ENCODE measurements around the gene XKR3.
A peak's percentile ranks its signal among the peaks of the same experiment; 100 is the strongest.

Gene XKR3

GRCh38 chr22:16845465-16845864 is 20.3 kb upstream of the XKR3 start:
- no peak for DNase-seq (ENCODE audit: low read depth)
- no peak overlapping the region for H3K4me3 ChIP-seq (ENCODE audit: control insufficient read depth, low read depth, low read length)
- TF ChIP-seq, protein P1, sequence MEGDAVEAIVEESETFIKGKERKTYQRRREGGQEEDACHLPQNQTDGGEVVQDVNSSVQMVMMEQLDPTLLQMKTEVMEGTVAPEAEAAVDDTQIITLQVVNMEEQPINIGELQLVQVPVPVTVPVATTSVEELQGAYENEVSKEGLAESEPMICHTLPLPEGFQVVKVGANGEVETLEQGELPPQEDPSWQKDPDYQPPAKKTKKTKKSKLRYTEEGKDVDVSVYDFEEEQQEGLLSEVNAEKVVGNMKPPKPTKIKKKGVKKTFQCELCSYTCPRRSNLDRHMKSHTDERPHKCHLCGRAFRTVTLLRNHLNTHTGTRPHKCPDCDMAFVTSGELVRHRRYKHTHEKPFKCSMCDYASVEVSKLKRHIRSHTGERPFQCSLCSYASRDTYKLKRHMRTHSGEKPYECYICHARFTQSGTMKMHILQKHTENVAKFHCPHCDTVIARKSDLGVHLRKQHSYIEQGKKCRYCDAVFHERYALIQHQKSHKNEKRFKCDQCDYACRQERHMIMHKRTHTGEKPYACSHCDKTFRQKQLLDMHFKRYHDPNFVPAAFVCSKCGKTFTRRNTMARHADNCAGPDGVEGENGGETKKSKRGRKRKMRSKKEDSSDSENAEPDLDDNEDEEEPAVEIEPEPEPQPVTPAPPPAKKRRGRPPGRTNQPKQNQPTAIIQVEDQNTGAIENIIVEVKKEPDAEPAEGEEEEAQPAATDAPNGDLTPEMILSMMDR (conservative IDR thresholded peaks at IDR 0.05; ENCODE audit: control insufficient read depth, insufficient read depth, low read depth, low read length): no peak

- DNase-seq (ENCODE audit: low read depth): no peak
- H3K4me3 ChIP-seq (ENCODE audit: control insufficient read depth, low read depth, low read length): no peak overlapping the region
- TF ChIP-seq, protein P1 (conservative IDR thresholded peaks at IDR 0.05; ENCODE audit: control insufficient read depth, insufficient read depth, low read depth, low read length): no peak
These were observed 19.3 kb upstream of the XKR3 start for GRCh38 chr22:16844529-16844928.

GRCh38 chr22:16838073-16838472 is 12.9 kb upstream of the XKR3 start:
- TF ChIP-seq, protein P1 (conservative IDR thresholded peaks at IDR 0.05; ENCODE audit: control insufficient read depth, insufficient read depth, low read depth, low read length): no peak
- H3K4me3 ChIP-seq (ENCODE audit: control insufficient read depth, low read depth, low read length): no peak overlapping the region
- peak; percentile 72 for DNase-seq (ENCODE audit: low read depth)

GRCh38 chr22:16834971-16835370 is 9.8 kb upstream of the XKR3 start:
- peak; percentile 17 for DNase-seq (ENCODE audit: low read depth)
- TF ChIP-seq, protein P1 (conservative IDR thresholded peaks at IDR 0.05; ENCODE audit: control insufficient read depth, insufficient read depth, low read depth, low read length): no peak
- no peak overlapping the region for H3K4me3 ChIP-seq (ENCODE audit: control insufficient read depth, low read depth, low read length)

- TF ChIP-seq, protein P1 (conservative IDR thresholded peaks at IDR 0.05; ENCODE audit: control insufficient read depth, insufficient read depth, low read depth, low read length): no peak
- H3K4me3 ChIP-seq (ENCODE audit: control insufficient read depth, low read depth, low read length): no peak overlapping the region
- no peak for DNase-seq (ENCODE audit: low read depth)
These were observed 6.0 kb upstream of the XKR3 start for GRCh38 chr22:16831257-16831656.

DNA sequence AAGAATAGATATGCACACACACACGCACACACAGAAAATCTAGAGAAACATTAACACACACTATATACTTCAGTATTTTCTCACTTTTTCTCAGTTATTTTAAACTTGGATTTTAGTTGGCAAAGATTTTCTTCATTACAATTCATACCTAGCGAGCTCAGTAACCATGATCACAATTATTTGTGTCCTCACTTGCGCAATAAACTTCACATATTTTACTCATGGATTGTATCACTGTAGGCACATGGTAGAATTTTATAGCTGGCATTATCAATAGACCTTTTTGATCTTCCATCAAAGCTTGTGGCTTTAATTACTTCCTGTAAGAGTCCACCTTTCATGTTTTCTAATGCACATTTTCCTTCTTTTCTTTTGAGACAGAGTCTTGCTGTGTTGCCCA is 4.8 kb upstream of the XKR3 start:
- no peak overlapping the region for H3K4me3 ChIP-seq (ENCODE audit: control insufficient read depth, low read depth, low read length)
- no peak for DNase-seq (ENCODE audit: low read depth)
- TF ChIP-seq, protein P1 (conservative IDR thresholded peaks at IDR 0.05; ENCODE audit: control insufficient read depth, insufficient read depth, low read depth, low read length): no peak

GRCh38 chr22:16828876-16829275 is 3.7 kb upstream of the XKR3 start:
- DNase-seq (ENCODE audit: low read depth): no peak
- TF ChIP-seq, protein P1 (conservative IDR thresholded peaks at IDR 0.05; ENCODE audit: control insufficient read depth, insufficient read depth, low read depth, low read length): no peak
- H3K4me3 ChIP-seq (ENCODE audit: control insufficient read depth, low read depth, low read length): no peak overlapping the region

All from fibroblast of mammary gland (primary cell).